H9 (cell line): ENCODE measurements around the gene ZMYND8. TPM values are rescaled to one million over a fixed set of nuclear protein-coding genes. Genes with fewer than 3 reads are reported as not detected.

Source experiments
- DNase-seq: peaks from one replicate; pipeline ENCODE4 v3.0.0-alpha.2; 2017
- H2AFZ ChIP-seq: one replicate; pipeline ENCODE4 v1.6.1; 2013; ENCODE audit warnings: mild to moderate bottlenecking, low read length, control low read depth, moderate library complexity
- H2AK5ac ChIP-seq: 2 replicates; pipeline ENCODE4 v1.6.1; 2013; ENCODE audit warnings: low read length, control low read depth, mixed read lengths; ENCODE audit not compliant: insufficient read length
- H2BK120ac ChIP-seq: one replicate; pipeline ENCODE4 v1.6.1; 2013; ENCODE audit warnings: low read depth, mild to moderate bottlenecking, low read length, control low read depth, inconsistent platforms; ENCODE audit not compliant: poor library complexity, severe bottlenecking
- H2BK12ac ChIP-seq: 2 replicates; pipeline ENCODE4 v1.6.1; 2013; ENCODE audit warnings: low read length, control low read depth, mixed read lengths, low read depth; ENCODE audit not compliant: insufficient read length
- H2BK15ac ChIP-seq: 2 replicates; pipeline ENCODE4 v1.6.1; 2013; ENCODE audit warnings: low read depth, low read length, control low read depth
- H2BK20ac ChIP-seq: one replicate; pipeline ENCODE4 v1.6.1; 2013; ENCODE audit warnings: low read depth, mild to moderate bottlenecking, low read length, control low read depth, inconsistent platforms; ENCODE audit not compliant: poor library complexity, severe bottlenecking
- H2BK5ac ChIP-seq: 2 replicates; pipeline ENCODE4 v1.6.1; 2013; ENCODE audit warnings: low read length, control low read depth, mixed read lengths; ENCODE audit not compliant: insufficient read length
- H3K14ac ChIP-seq: 2 replicates; pipeline ENCODE4 v1.6.1; 2013; ENCODE audit warnings: low read length, control low read depth; ENCODE audit not compliant: insufficient read depth
- H3K18ac ChIP-seq: 2 replicates; pipeline ENCODE4 v1.6.1; 2013; ENCODE audit warnings: low read depth, mild to moderate bottlenecking, mixed read lengths, low read length, control low read depth; ENCODE audit not compliant: insufficient read length
- H3K23ac ChIP-seq: 2 replicates; pipeline ENCODE4 v1.6.1; 2013; ENCODE audit warnings: low read length, control low read depth, mixed read lengths, low read depth; ENCODE audit not compliant: insufficient read length
- H3K23me2 ChIP-seq: 2 replicates; pipeline ENCODE4 v1.6.1; 2013; ENCODE audit warnings: low read depth, mild to moderate bottlenecking, mixed read lengths, low read length, control low read depth; ENCODE audit not compliant: insufficient read length, poor library complexity, severe bottlenecking
- H3K27ac ChIP-seq: 2 replicates; pipeline ENCODE4 v1.5.1; 2013; ENCODE audit warnings: low read length, control low read depth, mixed read lengths, low read depth; ENCODE audit not compliant: insufficient read length
- H3K27me3 ChIP-seq: 2 replicates; pipeline ENCODE4 v1.6.1; 2013; ENCODE audit warnings: low read length, control low read depth, inconsistent platforms; ENCODE audit not compliant: insufficient read depth
- H3K4ac ChIP-seq: 2 replicates; pipeline ENCODE4 v1.6.1; 2013; ENCODE audit warnings: low read depth, mild to moderate bottlenecking, control low read depth, inconsistent platforms, low read length, moderate library complexity
- H3K4me1 ChIP-seq: 2 replicates; pipeline ENCODE4 v1.6.1; 2013; ENCODE audit warnings: low read length, control low read depth, inconsistent platforms; ENCODE audit not compliant: insufficient read depth
- H3K4me2 ChIP-seq: 2 replicates; pipeline ENCODE4 v1.6.1; 2013; ENCODE audit warnings: low read length, control low read depth, mixed read lengths; ENCODE audit not compliant: insufficient read length, insufficient read depth
- H3K56ac ChIP-seq: 2 replicates; pipeline ENCODE4 v1.6.1; 2013; ENCODE audit warnings: low read depth, mild to moderate bottlenecking, mixed read lengths, low read length, control low read depth; ENCODE audit not compliant: insufficient read length
- H3K79me1 ChIP-seq: 2 replicates; pipeline ENCODE4 v1.6.1; 2013; ENCODE audit warnings: low read depth, mild to moderate bottlenecking, moderate library complexity, low read length, control low read depth, inconsistent platforms; ENCODE audit not compliant: insufficient read depth, poor library complexity, severe bottlenecking
- H3K79me2 ChIP-seq: 2 replicates; pipeline ENCODE4 v1.6.1; 2013; ENCODE audit warnings: low read length, control low read depth, inconsistent platforms; ENCODE audit not compliant: insufficient read depth
- H3K9ac ChIP-seq: 2 replicates; pipeline ENCODE4 v1.6.1; 2013; ENCODE audit warnings: low read length, control low read depth, mixed read lengths; ENCODE audit not compliant: insufficient read length; ENCODE audit errors: extremely low read depth
- H3K9me3 ChIP-seq: one replicate; pipeline ENCODE4 v1.6.1; 2013; ENCODE audit warnings: low read depth, low read length, inconsistent platforms; ENCODE audit not compliant: control insufficient read depth
- H3T11ph ChIP-seq: one replicate; pipeline ENCODE4 v1.6.1; 2013; ENCODE audit warnings: mild to moderate bottlenecking, low read length, control low read depth, inconsistent platforms
- H4K20me1 ChIP-seq: one replicate; pipeline ENCODE4 v1.6.1; 2013; ENCODE audit not compliant: control insufficient read depth, insufficient read length, insufficient read depth
- H4K5ac ChIP-seq: 2 replicates; pipeline ENCODE4 v1.6.1; 2013; ENCODE audit warnings: low read depth, mild to moderate bottlenecking, mixed read lengths, low read length, control low read depth; ENCODE audit not compliant: insufficient read length
- H4K8ac ChIP-seq: replicated peaks from 2 replicates; pipeline ENCODE4 v1.6.1; 2013; ENCODE audit warnings: low read length, control low read depth, mixed read lengths, low read depth; ENCODE audit not compliant: insufficient read length
- H4K91ac ChIP-seq: 2 replicates; pipeline ENCODE4 v1.6.1; 2013; ENCODE audit warnings: low read depth, mild to moderate bottlenecking, moderate library complexity, mixed read lengths, low read length, control low read depth; ENCODE audit not compliant: insufficient read length
- H3K27ac Mint-ChIP-seq, 3 experiments: 2 replicates in 2 of 3; 3 replicates in 1 of 3; pipeline ENCODE4 v1.8.0; 2020 to 2021; ENCODE audit warnings: mixed read lengths in 3 of 3, mild to moderate bottlenecking in 1 of 3, moderate library complexity in 1 of 3
- H3K27me3 Mint-ChIP-seq: 2 replicates; pipeline ENCODE4 v1.8.0; 2021; ENCODE audit warnings: low read depth, mild to moderate bottlenecking, moderate library complexity, mixed read lengths
- H3K36me3 Mint-ChIP-seq, 3 experiments: 2 replicates in 2 of 3; 3 replicates in 1 of 3; pipeline ENCODE4 v1.8.0; 2020 to 2021; ENCODE audit warnings: low read depth in 3 of 3, mixed read lengths in 3 of 3; ENCODE audit not compliant: insufficient read depth in 1 of 3
- H3K4me1 Mint-ChIP-seq, 2 experiments: 2 replicates each; pipeline ENCODE4 v1.8.0; 2020; ENCODE audit warnings: mixed read lengths in 2 of 2
- H3K4me3 Mint-ChIP-seq, 2 experiments: 2 replicates in 1 of 2; 3 replicates in 1 of 2; pipeline ENCODE4 v1.8.0; 2020 to 2021; ENCODE audit warnings: mild to moderate bottlenecking in 2 of 2, mixed read lengths in 2 of 2, moderate library complexity in 1 of 2
- H3K9me3 Mint-ChIP-seq, 2 experiments: 2 replicates in 1 of 2; 3 replicates in 1 of 2; pipeline ENCODE4 v1.8.0; 2020; ENCODE audit warnings: mild to moderate bottlenecking in 2 of 2, mixed read lengths in 2 of 2, moderate library complexity in 1 of 2
- CTCF ChIP-seq: fragments of 200-600 bp; sonication (generic); conservative IDR thresholded peaks from 3 replicates; pipeline ENCODE4 v1.8.0; 2021; ENCODE audit warnings: antibody characterized with exemption, mild to moderate bottlenecking
- WGBS: extraction: QIAGEN DNeasy Blood & Tissue Kit; methylation state at CpG from one replicate; pipeline ENCODE4 v1.1.7; 2013; ENCODE audit warnings: missing lambda C conversion rate, low lambda C conversion rate, mixed read lengths; ENCODE audit not compliant: insufficient read length; ENCODE audit errors: extremely low coverage; 5-methylcytosine and 5-hydroxymethylcytosine counted together
- total RNA-seq: library from RNA; stranded (reverse); gene quantifications from 2 replicates; pipeline ENCODE4 v1.2.1, GENCODE V29; 2021

The ZMYND8 gene
- total RNA-seq, 1 experiment from 2014 or later, result 158 TPM

DNA sequence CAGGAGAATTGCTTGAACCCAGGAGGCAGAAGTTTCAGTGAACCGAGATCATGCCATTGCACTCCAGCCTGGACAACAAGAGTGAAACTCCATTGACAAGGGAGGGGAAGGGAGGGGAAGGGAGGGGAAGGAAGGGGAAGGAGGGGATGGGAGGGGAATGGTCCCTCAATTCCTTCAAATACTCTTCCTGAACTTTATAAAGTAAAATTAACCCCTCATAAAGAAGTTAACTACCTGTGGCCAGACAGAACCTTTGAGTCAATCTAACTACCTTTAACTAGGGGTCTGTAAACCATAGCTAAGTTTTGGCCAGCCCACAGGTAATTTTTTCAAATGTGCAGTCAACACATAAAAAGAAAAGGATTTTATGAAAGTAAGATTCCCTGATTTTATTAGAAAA lies 131.0 kb downstream of the ZMYND8 start:
- Histone ChIP-seq H3K9me3 (no peaks in the 10 kb centered on the region), H3T11ph (no peak overlapping the region), H2AFZ (no peak overlapping the region), H3K18ac (no peak overlapping the region), H3K4me1 (no peaks in the 10 kb centered on the region), H3K4ac (no peak overlapping the region), H3K79me2 (no peaks in the 10 kb centered on the region), H2BK5ac (no peak overlapping the region), H3K4me2 (no peak overlapping the region), H4K20me1 (no peaks in the 10 kb centered on the region), H2BK120ac (no peak overlapping the region), H3K27ac (no peak overlapping the region), H3K14ac (no peak overlapping the region), H2BK15ac (no peak overlapping the region), H2AK5ac (no peak overlapping the region), H4K5ac (no peak overlapping the region), H3K79me1 (no peaks in the 10 kb centered on the region), H3K23me2 (no peaks in the 10 kb centered on the region), H3K9ac (no peak overlapping the region), H3K27me3 (no peaks in the 10 kb centered on the region), H2BK20ac (no peak overlapping the region), H3K56ac (no peak overlapping the region), H2BK12ac (no peak overlapping the region), H4K91ac (no peak overlapping the region), H3K23ac (no peak overlapping the region), H4K8ac (no peak overlapping the region)
- Mint-ChIP-seq H3K27me3 (no peaks in the 10 kb centered on the region; the same call in 1 of the 2 replicates), H3K27ac (no peak overlapping the region; a peak in 1 of 7 replicates), H3K4me1 (0 out of 4 replicates have a peak, but pooled peaks cover 0 to under 1% of the 10 kb centered on the region in 2 experiments), H3K36me3 (peaks cover 61 to 94% (median 85%) of the 10 kb centered on the region in 3 experiments), H3K4me3 (no peak overlapping the region), H3K9me3 (no peaks in the 10 kb centered on the region)
- WGBS, result no CpG with 5 or more reads among the region's 1 CpG
- no peak for DNase-seq
- TF ChIP-seq CTCF, result no peak
